ENCODE results near the gene TGFB2. TPM values are rescaled to one million over a fixed set of nuclear protein-coding genes. Genes with fewer than 3 reads are reported as not detected.
"Not testable (repeated sequence)": the region's sequence is repeated elsewhere in the genome, so short reads cannot be mapped to it uniquely, and the experiment has no call there.

Gene TGFB2
- total RNA-seq, 2 experiments from 2014 or later: not detected

- H3K4me1 Mint-ChIP-seq: no peaks in the 10 kb centered on the region
- H3K4me3 Mint-ChIP-seq: no peak overlapping the region
- H3K36me3 Mint-ChIP-seq (ENCODE audit: low read depth): peaks cover 7% of the 10 kb centered on the region
- H3K27ac Mint-ChIP-seq: no peak overlapping the region
- DNase-seq: no peak
- no peaks in the 10 kb centered on the region for H3K27me3 Mint-ChIP-seq
- CTCF ChIA-PET: no interaction called here
- no peaks in the 10 kb centered on the region for H3K9me3 Mint-ChIP-seq
- POLR2A ChIA-PET: no interaction called here
These were observed 30.8 kb upstream of the TGFB2 start for GRCh38 chr1:218314316-218314715.

GRCh38 chr1:218315638-218316037 is 29.5 kb upstream of the TGFB2 start:
- ChIA-PET CTCF (no interaction called here), POLR2A (no interaction called here)
- no peaks in the 10 kb centered on the region for H3K9me3 Mint-ChIP-seq
- H3K27me3 Mint-ChIP-seq: no peaks in the 10 kb centered on the region
- peaks cover 7% of the 10 kb centered on the region for H3K36me3 Mint-ChIP-seq (ENCODE audit: low read depth)
- H3K4me1 Mint-ChIP-seq: no peaks in the 10 kb centered on the region
- no peak overlapping the region for H3K27ac Mint-ChIP-seq
- DNase-seq: no peak
- no peak overlapping the region for H3K4me3 Mint-ChIP-seq

- Mint-ChIP-seq H3K36me3 (ENCODE audit: low read depth) (no peaks in the 10 kb centered on the region), H3K4me3 (no peak overlapping the region), H3K4me1 (no peaks in the 10 kb centered on the region), H3K27me3 (no peaks in the 10 kb centered on the region), H3K27ac (no peak overlapping the region), H3K9me3 (no peaks in the 10 kb centered on the region)
- no peak for DNase-seq
- POLR2A ChIA-PET: no interaction called here
- CTCF ChIA-PET: interaction anchor here (1.3 to 1.4 kb wide), 2 partner anchors 13 to 28 kb away, joined by 3 to 5 read pairs; no protein-coding TSS in a partner anchor
These were observed 28.1 kb upstream of the TGFB2 start for GRCh38 chr1:218317061-218317460.

- H3K4me1 Mint-ChIP-seq: not testable (repeated sequence)
These were observed 25.0 kb upstream of the TGFB2 start for GRCh38 chr1:218320182-218320581.

GRCh38 chr1:218322762-218323161 is 22.4 kb upstream of the TGFB2 start:
- DNase-seq: no peak
- Mint-ChIP-seq H3K4me3 (no peak overlapping the region), H3K4me1 (no peaks in the 10 kb centered on the region), H3K27me3 (no peaks in the 10 kb centered on the region), H3K36me3 (ENCODE audit: low read depth) (no peaks in the 10 kb centered on the region), H3K9me3 (no peaks in the 10 kb centered on the region), H3K27ac (no peak overlapping the region)
- ChIA-PET POLR2A (no interaction called here), CTCF (no interaction called here)

More at GRCh38 chr1:218320182-218320581, 25.0 kb upstream of the TGFB2 start:
- POLR2A ChIA-PET; H3K27me3 Mint-ChIP-seq; H3K36me3 Mint-ChIP-seq (ENCODE audit: low read depth); H3K27ac Mint-ChIP-seq; H3K9me3 Mint-ChIP-seq; H3K4me3 Mint-ChIP-seq; CTCF ChIA-PET; DNase-seq: not testable (repeated sequence)

GRCh38 chr1:218323568-218324225 is 21.4 kb upstream of the TGFB2 start:
- Mint-ChIP-seq H3K27me3 (no peaks in the 10 kb centered on the region), H3K4me1 (no peaks in the 10 kb centered on the region)
- no peak for DNase-seq

GRCh38 chr1:218324226-218324580 is 20.9 kb upstream of the TGFB2 start:
- ChIA-PET POLR2A (no interaction called here), CTCF (no interaction called here)
- no peak overlapping the region for H3K27ac Mint-ChIP-seq
- no peak overlapping the region for H3K4me3 Mint-ChIP-seq
- no peaks in the 10 kb centered on the region for H3K27me3 Mint-ChIP-seq
- no peaks in the 10 kb centered on the region for H3K36me3 Mint-ChIP-seq (ENCODE audit: low read depth)
- H3K9me3 Mint-ChIP-seq: no peaks in the 10 kb centered on the region
- H3K4me1 Mint-ChIP-seq: no peaks in the 10 kb centered on the region
- DNase-seq: no peak

More at GRCh38 chr1:218323568-218324225, 21.4 kb upstream of the TGFB2 start:
- ChIA-PET CTCF (no interaction called here), POLR2A (no interaction called here)
- Mint-ChIP-seq H3K36me3 (ENCODE audit: low read depth) (no peaks in the 10 kb centered on the region), H3K27ac (no peak overlapping the region), H3K9me3 (no peaks in the 10 kb centered on the region), H3K4me3 (no peak overlapping the region)

- no peaks in the 10 kb centered on the region for H3K36me3 Mint-ChIP-seq (ENCODE audit: low read depth)
- no peak overlapping the region for H3K4me3 Mint-ChIP-seq
- H3K27ac Mint-ChIP-seq: no peak overlapping the region
- H3K4me1 Mint-ChIP-seq: no peaks in the 10 kb centered on the region
- no peaks in the 10 kb centered on the region for H3K27me3 Mint-ChIP-seq
- H3K9me3 Mint-ChIP-seq: no peaks in the 10 kb centered on the region
- CTCF ChIA-PET: interaction anchor here (0.7 to 2.9 kb wide), 5 partner anchors 10 to 1057 kb away, joined by 3 to 9 read pairs (median 4); no protein-coding TSS in a partner anchor
- POLR2A ChIA-PET: no interaction called here
- no peak for DNase-seq
These were observed 16.4 kb upstream of the TGFB2 start for GRCh38 chr1:218328769-218329168.

- ChIA-PET CTCF (interaction anchor here (0.6 to 2.9 kb wide), 13 partner anchors 9 to 1087 kb away, joined by 3 to 9 read pairs (median 4); partner anchors contain the start of genes RRP15 and TGFB2), POLR2A (no interaction called here)
- Mint-ChIP-seq H3K36me3 (ENCODE audit: low read depth) (no peaks in the 10 kb centered on the region), H3K4me3 (no peak overlapping the region), H3K9me3 (no peaks in the 10 kb centered on the region), H3K4me1 (no peaks in the 10 kb centered on the region), H3K27ac (no peak overlapping the region), H3K27me3 (no peaks in the 10 kb centered on the region)
- no peak for DNase-seq
These were observed 15.0 kb upstream of the TGFB2 start for GRCh38 chr1:218330043-218330623.

GRCh38 chr1:218332416-218332815 is 12.7 kb upstream of the TGFB2 start:
- ChIA-PET CTCF (no interaction called here), POLR2A (no interaction called here)
- Mint-ChIP-seq H3K4me3 (no peak overlapping the region), H3K4me1 (no peaks in the 10 kb centered on the region), H3K27me3 (no peaks in the 10 kb centered on the region), H3K36me3 (ENCODE audit: low read depth) (no peaks in the 10 kb centered on the region), H3K9me3 (no peaks in the 10 kb centered on the region), H3K27ac (no peak overlapping the region)
- DNase-seq: no peak

- Mint-ChIP-seq H3K9me3 (no peaks in the 10 kb centered on the region), H3K27ac (no peak overlapping the region), H3K36me3 (ENCODE audit: low read depth) (no peaks in the 10 kb centered on the region), H3K27me3 (peaks cover 2% of the 10 kb centered on the region), H3K4me3 (no peak overlapping the region), H3K4me1 (no peaks in the 10 kb centered on the region)
- ChIA-PET CTCF (interaction anchor here (1.4 kb wide), 1 partner anchor 10 kb away, joined by 3 read pairs; no protein-coding TSS in a partner anchor), POLR2A (no interaction called here)
- DNase-seq: no peak
These were observed 8.8 kb upstream of the TGFB2 start for GRCh38 chr1:218336328-218336727.

GRCh38 chr1:218339267-218339831 is 5.8 kb upstream of the TGFB2 start:
- CTCF ChIA-PET: interaction anchor here (0.6 to 2.3 kb wide), 4 partner anchors 10 to 181 kb away, joined by 3 to 12 read pairs (median 6); no protein-coding TSS in a partner anchor
- H3K9me3 Mint-ChIP-seq: no peaks in the 10 kb centered on the region
- no peaks in the 10 kb centered on the region for H3K4me1 Mint-ChIP-seq
- H3K27ac Mint-ChIP-seq: no peak overlapping the region
- no peak overlapping the region for H3K4me3 Mint-ChIP-seq
- POLR2A ChIA-PET: no interaction called here
- H3K27me3 Mint-ChIP-seq: peaks cover 3% of the 10 kb centered on the region
- H3K36me3 Mint-ChIP-seq (ENCODE audit: low read depth): no peaks in the 10 kb centered on the region
- DNase-seq: no peak

GRCh38 chr1:218341325-218341724 is 3.8 kb upstream of the TGFB2 start:
- Mint-ChIP-seq H3K4me1 (peaks cover 3% of the 10 kb centered on the region), H3K27ac (no peak overlapping the region), H3K36me3 (ENCODE audit: low read depth) (no peaks in the 10 kb centered on the region), H3K4me3 (no peak overlapping the region), H3K9me3 (no peaks in the 10 kb centered on the region), H3K27me3 (peaks cover 8% of the 10 kb centered on the region)
- CTCF ChIA-PET: interaction anchor here (1.7 kb wide), 1 partner anchor 178 kb away, joined by 4 read pairs; no protein-coding TSS in a partner anchor
- POLR2A ChIA-PET: no interaction called here
- no peak for DNase-seq

GRCh38 chr1:218342091-218342490 is 3.0 kb upstream of the TGFB2 start:
- Mint-ChIP-seq H3K27me3 (peaks cover 16% of the 10 kb centered on the region), H3K4me3 (no peak overlapping the region), H3K36me3 (ENCODE audit: low read depth) (no peaks in the 10 kb centered on the region), H3K4me1 (peaks cover 11% of the 10 kb centered on the region), H3K9me3 (no peaks in the 10 kb centered on the region), H3K27ac (no peak overlapping the region)
- ChIA-PET POLR2A (no interaction called here), CTCF (interaction anchor here (1.5 kb wide), 1 partner anchor 12 kb away, joined by 4 read pairs; no protein-coding TSS in a partner anchor)
- no peak for DNase-seq

Data from activated CD4-positive, alpha-beta memory T cell treated with anti-CD3 and anti-CD28 coated beads, Interleukin-2, amount 10 ng/mL, durations not matched to agents 7 days and 5 days (primary cell).